Amniotic epithelial cell (primary cell): ENCODE measurements around the gene EFCAB8.
"Not testable (repeated sequence)": the region's sequence is repeated elsewhere in the genome, so short reads cannot be mapped to it uniquely, and the experiment has no call there.

ENCODE experiments used
- DNase-seq: peaks from one replicate; pipeline ENCODE4 v3.0.0-alpha.2; 2010; ENCODE audit warnings: low read depth

EFCAB8 gene

GRCh38 chr20:32957459-32957858, 98.7 kb downstream of the EFCAB8 start:
- DNase-seq = no peak

GRCh38 chr20:32958574-32958973, 99.9 kb downstream of the EFCAB8 start:
- DNase-seq = no peak

GRCh38 chr20:32959351-32960221, 100.9 kb downstream of the EFCAB8 start:
- DNase-seq = no peak

GRCh38 chr20:32960222-32960518, 101.4 kb downstream of the EFCAB8 start:
- DNase-seq = no peak

- DNase-seq = no peak
These were observed 102.4 kb downstream of the EFCAB8 start for GRCh38 chr20:32960849-32961731.

- DNase-seq = no peak
These were observed 103.3 kb downstream of the EFCAB8 start for GRCh38 chr20:32962053-32962452.

- DNase-seq = not testable (repeated sequence)
These were observed 103.9 kb downstream of the EFCAB8 start for GRCh38 chr20:32962646-32963045.

- DNase-seq = no peak
These were observed 104.5 kb downstream of the EFCAB8 start for GRCh38 chr20:32963176-32963575.

GRCh38 chr20:32964575-32964974, 105.9 kb downstream of the EFCAB8 start:
- no peak for DNase-seq

GRCh38 chr20:32965115-32965514, 106.4 kb downstream of the EFCAB8 start:
- no peak for DNase-seq

GRCh38 chr20:32965581-32966373, 107.1 kb downstream of the EFCAB8 start:
- no peak for DNase-seq

- DNase-seq = no peak
These were observed 107.7 kb downstream of the EFCAB8 start for GRCh38 chr20:32966382-32966781.

- no peak for DNase-seq
These were observed 108.4 kb downstream of the EFCAB8 start for GRCh38 chr20:32966881-32967781.

- no peak for DNase-seq
These were observed 109.3 kb downstream of the EFCAB8 start for GRCh38 chr20:32967961-32968457.

- no peak for DNase-seq
These were observed 109.9 kb downstream of the EFCAB8 start for GRCh38 chr20:32968478-32969241.

- DNase-seq = no peak
These were observed 110.8 kb downstream of the EFCAB8 start for GRCh38 chr20:32969356-32970114.

GRCh38 chr20:32970115-32970972, 111.6 kb downstream of the EFCAB8 start:
- DNase-seq = no peak

GRCh38 chr20:32970973-32971300, 112.2 kb downstream of the EFCAB8 start:
- DNase-seq = no peak

- no peak for DNase-seq
These were observed 113.0 kb downstream of the EFCAB8 start for GRCh38 chr20:32971703-32972161.
